ENCODE data around the gene STX1B. TPM values are rescaled to one million over a fixed set of nuclear protein-coding genes. Genes with fewer than 3 reads are reported as not detected.
"Not testable (repeated sequence)": the region's sequence is repeated elsewhere in the genome, so short reads cannot be mapped to it uniquely, and the experiment has no call there.

STX1B gene
- total and polyA plus RNA-seq, 7 experiments from 2014 or later, result 0.37 to 5.2 (median 4.2) TPM

DNA sequence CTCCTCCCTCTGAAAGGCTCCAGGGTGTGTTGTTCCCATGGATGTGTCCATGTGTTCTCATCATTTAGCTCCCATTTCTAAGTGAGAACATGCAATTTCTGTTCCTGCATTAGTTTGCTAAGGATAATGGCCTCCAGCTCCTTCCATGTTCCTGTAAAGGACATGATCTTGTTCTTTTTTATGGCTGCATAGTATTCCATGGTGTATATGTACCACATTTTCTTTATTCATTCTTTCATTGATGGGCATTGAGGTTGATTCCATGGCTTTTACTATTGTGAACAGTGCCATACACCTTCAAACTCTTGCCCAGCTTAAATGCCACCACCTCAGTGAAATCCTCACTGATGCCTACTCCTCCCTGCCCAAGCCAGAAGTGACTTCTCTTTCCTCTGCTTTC is 66.1 kb downstream of the STX1B start:
- intact Hi-C loops (cut with micrococcal nuclease), result no loop called here
- ATAC-seq, result no peak
- CTCF ChIA-PET, result interaction anchor here (0.6 to 1.2 kb wide), 4 partner anchors 9 to 196 kb away, joined by 3 to 4 read pairs (median 4); no protein-coding TSS in a partner anchor

DNA sequence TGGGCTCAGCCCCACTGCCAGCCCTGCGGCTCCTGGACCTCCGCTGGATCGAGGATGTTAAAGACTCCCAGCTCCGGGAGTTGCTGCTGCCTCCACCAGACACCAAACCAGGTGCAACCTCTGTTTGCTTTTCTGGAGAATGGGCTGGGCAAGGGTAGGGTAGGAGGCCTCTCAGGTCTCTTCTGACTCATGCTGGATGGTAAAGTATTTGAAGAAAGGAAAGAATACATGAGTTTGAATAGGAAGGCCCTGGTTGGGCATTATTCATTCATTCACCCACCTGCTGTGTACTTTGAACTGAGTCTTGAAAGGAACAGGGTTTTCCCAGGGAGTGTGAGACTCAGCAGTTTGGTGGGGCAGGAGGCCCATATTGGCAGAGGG is 68.0 kb downstream of the STX1B start:
- no peak for DNase-seq
- POLR2A ChIA-PET, result interaction anchor here (0.8 to 1.4 kb wide), 2 partner anchors 98 to 128 kb away, joined by 3 to 6 read pairs; no protein-coding TSS in a partner anchor
- peaks cover 5 to 8% of the 10 kb centered on the region in 2 donors for H3K4me1 ChIP-seq (ENCODE audit: control insufficient read depth in 2 of 2, insufficient read depth in 2 of 2, low read length in 2 of 2)
- no peaks in the 10 kb centered on the region for H3K36me3 ChIP-seq (ENCODE audit: control insufficient read depth in 2 of 3, insufficient read depth in 3 of 3, low read length in 3 of 3)
- no peak overlapping the region for H3K4me3 ChIP-seq (ENCODE audit: low read length)
- Mint-ChIP-seq H3K27me3 (no peaks in the 10 kb centered on the region), H3K4me3 (peak overlapping the region in 1 of 10 donors; percentile 69), H3K27ac (peak overlapping the region in 2 of 9 donors; percentile 15 to 58), H3K36me3 (peaks cover 0 to 11% (median 3%) of the 10 kb centered on the region in 5 donors), H3K9me3 (no peaks in the 10 kb centered on the region), H3K4me1 (peaks cover 3 to 27% (median 12%) of the 10 kb centered on the region in 7 donors)
- H3K9me3 ChIP-seq (ENCODE audit: control insufficient read depth in 2 of 3, low read length in 3 of 3), result no peaks in the 10 kb centered on the region
- intact Hi-C loops (cut with micrococcal nuclease), result loop anchor here (1.0 kb wide), 2 partner anchors 19 to 98 kb away; partner anchors contain the start of gene FBXL19 (in 1 of the 2)
- CTCF ChIA-PET, result interaction anchor here (0.7 to 3.8 kb wide), 7 partner anchors 10 to 899 kb away, joined by 3 to 20 read pairs (median 3); no protein-coding TSS in a partner anchor
- no peak for ATAC-seq
- H3K27ac ChIP-seq (ENCODE audit: low read depth, low read length), result no peak overlapping the region
- no peaks in the 10 kb centered on the region for H3K27me3 ChIP-seq (ENCODE audit: control insufficient read depth in 2 of 2, insufficient read depth in 2 of 2, low read length in 2 of 2)

More for the DNA sequence above, 66.1 kb downstream of the STX1B start:
- no peak overlapping the region for H3K4me3 Mint-ChIP-seq
- H3K27ac Mint-ChIP-seq, result no peak overlapping the region
- H3K9me3 Mint-ChIP-seq, result no peaks in the 10 kb centered on the region
- Histone ChIP-seq H3K27ac (ENCODE audit: low read depth, low read length) (no peak overlapping the region), H3K27me3 (ENCODE audit: control insufficient read depth in 2 of 2, insufficient read depth in 2 of 2, low read length in 2 of 2) (no peaks in the 10 kb centered on the region), H3K4me3 (ENCODE audit: low read length) (no peak overlapping the region), H3K9me3 (ENCODE audit: control insufficient read depth in 2 of 3, low read length in 3 of 3) (no peaks in the 10 kb centered on the region), H3K4me1 (ENCODE audit: control insufficient read depth in 2 of 2, insufficient read depth in 2 of 2, low read length in 2 of 2) (peaks cover 5 to 10% of the 10 kb centered on the region in 2 donors), H3K36me3 (ENCODE audit: control insufficient read depth in 2 of 3, insufficient read depth in 3 of 3, low read length in 3 of 3) (no peaks in the 10 kb centered on the region)
- H3K27me3 Mint-ChIP-seq, result no peaks in the 10 kb centered on the region
- DNase-seq, result no peak
- POLR2A ChIA-PET, result interaction anchor here (0.7 to 0.9 kb wide), 2 partner anchors 10 to 181 kb away, joined by 3 to 4 read pairs; no protein-coding TSS in a partner anchor
- H3K36me3 Mint-ChIP-seq, result peaks cover 0 to 11% (median 3%) of the 10 kb centered on the region in 5 donors
- H3K4me1 Mint-ChIP-seq, result peaks cover 1 to 20% (median 14%) of the 10 kb centered on the region in 7 donors

DNA sequence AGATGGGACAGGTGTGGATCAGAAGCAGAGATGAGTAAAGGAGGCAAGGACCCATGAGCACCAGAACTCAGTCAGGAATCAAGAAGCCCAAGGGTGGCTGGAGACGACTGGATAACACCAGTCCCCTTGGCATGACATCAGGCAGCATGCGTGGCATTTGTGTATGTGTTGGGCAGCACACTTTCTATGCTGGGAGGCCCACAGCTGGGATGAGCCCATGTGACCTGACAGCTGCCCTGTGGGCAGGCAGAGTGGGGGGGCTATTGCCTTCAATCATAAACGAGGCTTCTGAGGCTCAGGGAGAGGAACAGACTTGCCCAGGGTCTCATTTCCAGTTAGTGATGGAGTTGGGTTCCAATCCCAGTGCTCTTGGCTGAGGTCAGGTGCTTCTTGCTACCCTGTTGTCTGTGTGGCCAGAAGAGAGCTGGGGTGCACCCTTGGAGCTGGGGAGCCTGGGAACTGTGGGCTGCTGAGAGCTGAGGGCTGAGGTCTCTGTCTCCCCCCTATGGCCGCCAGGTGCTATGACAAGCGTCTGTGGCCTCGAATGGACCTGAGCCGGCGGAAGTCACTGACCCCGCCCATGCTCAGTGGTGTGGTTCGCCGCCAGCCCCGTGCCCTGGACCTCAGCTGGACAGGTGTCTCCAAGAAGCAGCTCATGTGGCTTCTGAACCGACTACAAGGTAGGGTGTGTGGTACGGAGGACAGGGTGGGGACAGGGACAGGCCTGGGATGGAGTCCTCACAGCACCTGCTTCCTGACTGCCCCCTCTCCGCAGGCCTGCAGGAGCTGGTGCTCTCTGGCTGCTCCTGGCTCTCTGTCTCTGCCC is 68.6 kb downstream of the STX1B start:
- ChIA-PET CTCF (interaction anchor here (0.5 to 3.8 kb wide), 8 partner anchors 10 to 899 kb away, joined by 3 to 20 read pairs (median 3); no protein-coding TSS in a partner anchor), POLR2A (interaction anchor here (1.4 kb wide), 1 partner anchor 97 kb away, joined by 6 read pairs; no protein-coding TSS in a partner anchor)
- Mint-ChIP-seq H3K36me3 (peaks cover 0 to 11% (median 3%) of the 10 kb centered on the region in 5 donors), H3K27ac (peak overlapping the region in 5 of 9 donors; percentile 15 to 59 (median 55)), H3K4me1 (peaks cover 5 to 32% (median 13%) of the 10 kb centered on the region in 7 donors), H3K9me3 (no peaks in the 10 kb centered on the region), H3K4me3 (peak overlapping the region in 2 of 10 donors; percentile 32 to 69), H3K27me3 (no peaks in the 10 kb centered on the region)
- DNase-seq (peak; percentile 33 to 76 (median 44)), ATAC-seq (peak; percentile 99)
- intact Hi-C loops (cut with micrococcal nuclease), result loop anchor here (1.0 kb wide), 2 partner anchors 19 to 98 kb away; partner anchors contain the start of gene FBXL19 (in 1 of the 2)
- Histone ChIP-seq H3K36me3 (ENCODE audit: control insufficient read depth in 2 of 3, insufficient read depth in 3 of 3, low read length in 3 of 3) (no peaks in the 10 kb centered on the region), H3K9me3 (ENCODE audit: control insufficient read depth in 2 of 3, low read length in 3 of 3) (no peaks in the 10 kb centered on the region), H3K27ac (ENCODE audit: low read depth, low read length) (no peak overlapping the region), H3K4me3 (ENCODE audit: low read length) (no peak overlapping the region), H3K4me1 (ENCODE audit: control insufficient read depth in 2 of 2, insufficient read depth in 2 of 2, low read length in 2 of 2) (peaks cover 5 to 8% of the 10 kb centered on the region in 2 donors), H3K27me3 (ENCODE audit: control insufficient read depth in 2 of 2, insufficient read depth in 2 of 2, low read length in 2 of 2) (no peaks in the 10 kb centered on the region)

DNA sequence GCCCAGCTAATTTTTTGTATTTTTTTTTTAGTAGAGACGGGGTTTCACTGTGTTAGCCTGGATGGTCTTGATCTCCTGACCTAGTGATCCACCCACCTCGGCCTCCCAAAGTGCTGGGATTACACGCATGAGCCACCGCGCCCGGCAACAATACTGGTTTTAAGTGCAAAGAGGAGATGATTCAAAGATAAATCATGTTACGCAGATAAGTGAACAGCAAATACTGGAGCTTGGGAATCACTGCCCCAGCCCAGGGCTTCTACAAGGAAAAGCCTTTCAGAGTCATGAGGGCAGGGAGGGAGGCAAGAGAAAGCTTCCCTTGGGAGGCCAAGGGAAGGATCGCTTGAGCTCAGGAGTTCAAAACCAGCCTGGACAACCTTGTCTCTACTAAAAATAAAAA is 70.9 kb downstream of the STX1B start:
- POLR2A ChIA-PET, result interaction anchor here (0.6 to 2.0 kb wide), 4 partner anchors 10 to 224 kb away, joined by 3 to 6 read pairs (median 4); no protein-coding TSS in a partner anchor

More for the DNA sequence above, 70.9 kb downstream of the STX1B start:
- H3K36me3 Mint-ChIP-seq, result peaks cover 0 to 10% (median 5%) of the 10 kb centered on the region in 5 donors
- H3K36me3 ChIP-seq (ENCODE audit: control insufficient read depth in 2 of 3, insufficient read depth in 3 of 3, low read length in 3 of 3); H3K4me1 ChIP-seq (ENCODE audit: control insufficient read depth in 2 of 2, insufficient read depth in 2 of 2, low read length in 2 of 2); H3K4me3 Mint-ChIP-seq; H3K9me3 Mint-ChIP-seq; H3K9me3 ChIP-seq (ENCODE audit: control insufficient read depth in 2 of 3, low read length in 3 of 3); H3K4me3 ChIP-seq (ENCODE audit: low read length); H3K27ac Mint-ChIP-seq; H3K27ac ChIP-seq (ENCODE audit: low read depth, low read length); DNase-seq; H3K27me3 ChIP-seq (ENCODE audit: control insufficient read depth in 2 of 2, insufficient read depth in 2 of 2, low read length in 2 of 2); intact Hi-C loops (cut with micrococcal nuclease); H3K27me3 Mint-ChIP-seq; ATAC-seq: not testable (repeated sequence)
- CTCF ChIA-PET, result interaction anchor here (0.6 to 3.8 kb wide), 4 partner anchors 15 to 152 kb away, joined by 3 to 20 read pairs (median 6); no protein-coding TSS in a partner anchor
- H3K4me1 Mint-ChIP-seq, result peaks cover 13 to 41% (median 19%) of the 10 kb centered on the region in 7 donors

Other genes starting within 250 kb of the STX1B start
- gene CFAP119, start 248.6 kb downstream of the STX1B start, total RNA-seq, result 1 to 10 TPM; 2.3 to 5.9 (median 2.9) TPM
- under 1 TPM; 0.41 to 0.63 TPM for gene CFAP119, start 248.6 kb downstream of the STX1B start, polyA plus RNA-seq
- gene RNF40, start 248.3 kb downstream of the STX1B start, total RNA-seq, result 100 to 1,000 TPM in 3 of 5 experiments, 10 to 100 TPM in 2; 68.7 to 122 (median 114) TPM
- gene RNF40, start 248.3 kb downstream of the STX1B start, polyA plus RNA-seq, result 10 to 100 TPM; 19.4 to 50.7 TPM
- gene ZNF629, start 223.4 kb downstream of the STX1B start, total RNA-seq, result 10 to 100 TPM in 1 of 5 experiments, 1 to 10 TPM in 4; 2.4 to 11.1 (median 4.2) TPM
- gene ZNF629, start 223.4 kb downstream of the STX1B start, polyA plus RNA-seq, result 1 to 10 TPM in 1 of 2 donors, under 1 TPM in 1; 0.66 to 3.1 TPM
- gene BCL7C, start 116.6 kb downstream of the STX1B start, total RNA-seq, result 10 to 100 TPM; 17.2 to 23.7 (median 22.7) TPM
- gene BCL7C, start 116.6 kb downstream of the STX1B start, polyA plus RNA-seq, result 10 to 100 TPM; 28.4 to 31.4 TPM
- gene CTF1, start 114.0 kb downstream of the STX1B start, total RNA-seq, result under 1 TPM in 4 of 5 experiments, not detected in 1; 0.17 to 0.54 (median 0.40) TPM
- not detected for gene CTF1, start 114.0 kb downstream of the STX1B start, polyA plus RNA-seq
- gene FBXL19, start 87.1 kb downstream of the STX1B start, total RNA-seq, result 10 to 100 TPM; 11.1 to 26.8 (median 17.0) TPM
- under 1 TPM; 0.08 to 0.16 TPM for gene FBXL19, start 87.1 kb downstream of the STX1B start, polyA plus RNA-seq
- gene ORAI3, start 61.6 kb downstream of the STX1B start, total RNA-seq, result 10 to 100 TPM in 4 of 5 experiments, 1 to 10 TPM in 1; 6.0 to 29.8 (median 18.4) TPM
- 10 to 100 TPM; 10.3 to 17.8 TPM for gene ORAI3, start 61.6 kb downstream of the STX1B start, polyA plus RNA-seq
- 10 to 100 TPM; 27.0 to 47.2 (median 36.8) TPM for gene SETD1A, start 52.9 kb downstream of the STX1B start, total RNA-seq
- 1 to 10 TPM; 1.3 to 2.5 TPM for gene SETD1A, start 52.9 kb downstream of the STX1B start, polyA plus RNA-seq
- 1 to 10 TPM in 4 of 5 experiments, under 1 TPM in 1; 0.66 to 7.0 (median 3.3) TPM for gene HSD3B7, start 25.4 kb downstream of the STX1B start, total RNA-seq
- under 1 TPM in 1 of 2 donors, not detected in 1; 0.08 TPM for gene HSD3B7, start 25.4 kb downstream of the STX1B start, polyA plus RNA-seq
- 100 to 1,000 TPM in 3 of 5 experiments, 10 to 100 TPM in 2; 77.9 to 114 (median 100) TPM for gene STX4, start 22.9 kb upstream of the STX1B start, total RNA-seq
- gene STX4, start 22.9 kb upstream of the STX1B start, polyA plus RNA-seq, result 10 to 100 TPM; 23.1 to 33.1 TPM
- gene ZNF668, start 63.6 kb upstream of the STX1B start, total RNA-seq, result 10 to 100 TPM; 10.7 to 15.2 (median 12.6) TPM
- gene ZNF668, start 63.6 kb upstream of the STX1B start, polyA plus RNA-seq, result 10 to 100 TPM in 1 of 2 donors, 1 to 10 TPM in 1; 6.1 to 14.0 TPM
- gene ZNF646, start 63.8 kb upstream of the STX1B start, total RNA-seq, result 10 to 100 TPM; 22.2 to 49.1 (median 30.4) TPM
- 10 to 100 TPM in 1 of 2 donors, 1 to 10 TPM in 1; 3.9 to 13.3 TPM for gene ZNF646, start 63.8 kb upstream of the STX1B start, polyA plus RNA-seq
- gene PRSS53, start 78.3 kb upstream of the STX1B start, total RNA-seq, result 1 to 10 TPM; 5.2 to 7.2 (median 7.1) TPM
- 1 to 10 TPM in 1 of 2 donors, under 1 TPM in 1; 0.46 to 1.6 TPM for gene PRSS53, start 78.3 kb upstream of the STX1B start, polyA plus RNA-seq
- 10 to 100 TPM; 29.5 to 69.3 (median 35.6) TPM for gene VKORC1, start 84.2 kb upstream of the STX1B start, total RNA-seq
- 10 to 100 TPM; 82.3 to 93.0 TPM for gene VKORC1, start 84.2 kb upstream of the STX1B start, polyA plus RNA-seq
- gene BCKDK, start 97.7 kb upstream of the STX1B start, total RNA-seq, result 10 to 100 TPM; 10.3 to 30.8 (median 20.8) TPM
- 10 to 100 TPM; 21.0 to 36.0 TPM for gene BCKDK, start 97.7 kb upstream of the STX1B start, polyA plus RNA-seq
- gene KAT8, start 107.0 kb upstream of the STX1B start, total RNA-seq, result 100 to 1,000 TPM in 4 of 5 experiments, 10 to 100 TPM in 1; 63.0 to 134 (median 112) TPM
- 100 to 1,000 TPM in 1 of 2 donors, 10 to 100 TPM in 1; 76.3 to 106 TPM for gene KAT8, start 107.0 kb upstream of the STX1B start, polyA plus RNA-seq
- gene PRSS8, start 125.1 kb upstream of the STX1B start, total RNA-seq, result not detected
- gene PRSS8, start 125.1 kb upstream of the STX1B start, polyA plus RNA-seq, result not detected
- 1 to 10 TPM in 2 of 5 experiments, under 1 TPM in 3; 0.13 to 2.9 (median 0.69) TPM for gene PRSS36, start 139.4 kb upstream of the STX1B start, total RNA-seq
- 1 to 10 TPM; 1.2 to 1.3 TPM for gene PRSS36, start 139.4 kb upstream of the STX1B start, polyA plus RNA-seq
- gene FUS, start 169.5 kb upstream of the STX1B start, total RNA-seq, result 100 to 1,000 TPM; 597 to 956 (median 714) TPM
- gene FUS, start 169.5 kb upstream of the STX1B start, polyA plus RNA-seq, result 100 to 1,000 TPM; 177 to 194 TPM
- gene PYCARD, start 192.1 kb upstream of the STX1B start, total RNA-seq, result 10 to 100 TPM; 13.0 to 80.1 (median 21.2) TPM
- gene PYCARD, start 192.1 kb upstream of the STX1B start, polyA plus RNA-seq, result 10 to 100 TPM; 41.0 to 44.9 TPM
- gene TRIM72, start 203.5 kb upstream of the STX1B start, total RNA-seq, result under 1 TPM in 1 of 5 experiments, not detected in 4; 0.24 TPM
- not detected for gene TRIM72, start 203.5 kb upstream of the STX1B start, polyA plus RNA-seq
- not detected for gene PYDC1, start 206.5 kb upstream of the STX1B start, total RNA-seq
- gene PYDC1, start 206.5 kb upstream of the STX1B start, polyA plus RNA-seq, result not detected
- gene ITGAM, start 249.3 kb upstream of the STX1B start, total RNA-seq, result 100 to 1,000 TPM in 1 of 5 experiments, 10 to 100 TPM in 2, 1 to 10 TPM in 1, under 1 TPM in 1; 0.84 to 150 (median 17.9) TPM
- gene ITGAM, start 249.3 kb upstream of the STX1B start, polyA plus RNA-seq, result under 1 TPM; 0.27 to 0.52 TPM

Data from naive thymus-derived CD4-positive, alpha-beta T cell (primary cell).